Measurements from ENCODE around the gene ATP8A2. TPM values are rescaled to one million over a fixed set of nuclear protein-coding genes. Genes with fewer than 3 reads are reported as not detected.
"Not testable (repeated sequence)": the region's sequence is repeated elsewhere in the genome, so short reads cannot be mapped to it uniquely, and the experiment has no call there.

ATP8A2 gene
- total RNA-seq, 1 experiment from 2014 or later: 1.1 TPM

GRCh38 chr13:26068372-26068771, 696.6 kb downstream of the ATP8A2 start:
- not testable (repeated sequence) for DNase-seq (ENCODE audit: low spot score)

GRCh38 chr13:26069642-26070041, 697.9 kb downstream of the ATP8A2 start:
- not testable (repeated sequence) for DNase-seq (ENCODE audit: low spot score)

GRCh38 chr13:26071691-26072090, 699.9 kb downstream of the ATP8A2 start:
- no peak for DNase-seq (ENCODE audit: low spot score)

- DNase-seq (ENCODE audit: low spot score): not testable (repeated sequence)
These were observed 700.6 kb downstream of the ATP8A2 start for GRCh38 chr13:26072335-26072734.

GRCh38 chr13:26074706-26075105, 702.9 kb downstream of the ATP8A2 start:
- peak; percentile 17 for DNase-seq (ENCODE audit: low spot score)

Other genes starting within 250 kb of the ATP8A2 start
- not detected in 2 replicates for gene AMER2, start 199.7 kb upstream of the ATP8A2 start, total RNA-seq (2014; rRNA removed; shearing (Covaris generic))
- gene MTMR6, start 84.5 kb upstream of the ATP8A2 start, total RNA-seq (2014; rRNA removed; shearing (Covaris generic)): 13.8 and 15.0 TPM in 2 replicates
- gene NUP58, start 70.3 kb upstream of the ATP8A2 start, total RNA-seq (2014; rRNA removed; shearing (Covaris generic)): 32.7 and 35.2 TPM in 2 replicates

All from H4 (cell line).